WTC11 (cell line): Measurements from ENCODE around the gene HTR3A. TPM values are rescaled to one million over a fixed set of nuclear protein-coding genes. Genes with fewer than 3 reads are reported as not detected.

Source experiments
- total RNA-seq: library from RNA; stranded (reverse); gene quantifications from 3 replicates; pipeline ENCODE4 v1.2.3, GENCODE V29; 2021

HTR3A gene
- total RNA-seq, 1 experiment from 2014 or later: 4.1 TPM

Other genes starting within 250 kb of the HTR3A start
- 17.4 to 18.9 TPM (median 18.0 TPM) in 3 replicates for gene ZW10, start 201.4 kb upstream of the HTR3A start, total RNA-seq
- gene CLDN25, start 195.3 kb upstream of the HTR3A start, total RNA-seq: not detected in 3 replicates
- 129 to 142 TPM (median 138 TPM) in 3 replicates for gene USP28, start 99.5 kb upstream of the HTR3A start, total RNA-seq
- gene HTR3B, start 70.3 kb upstream of the HTR3A start, total RNA-seq: not detected in 3 replicates
- 0.34 to 0.57 TPM (median 0.55 TPM) in 3 replicates for gene ZBTB16, start 84.6 kb downstream of the HTR3A start, total RNA-seq